SJSA1 (cell line): ENCODE results near the gene TAS2R41. TPM values are rescaled to one million over a fixed set of nuclear protein-coding genes. Genes with fewer than 3 reads are reported as not detected.

Experiments
- DNase-seq, 2 experiments: peaks; one replicate each; pipeline ENCODE4 v3.0.0-alpha.2; 2015 to 2020; ENCODE audit warnings: low spot score in 2 of 2, low read depth in 1 of 2
- H3K27ac ChIP-seq: fragments of 250-450 bp; sonication (Bioruptor Pico); 2 replicates; pipeline ENCODE4 v1.5.1; 2020; ENCODE audit warnings: mild to moderate bottlenecking, moderate library complexity
- H3K27me3 ChIP-seq: fragments of 250-450 bp; sonication (Bioruptor Pico); replicated peaks from 2 replicates; pipeline ENCODE4 v1.5.1; 2020; ENCODE audit warnings: mild to moderate bottlenecking, moderate library complexity
- H3K36me3 ChIP-seq: fragments of 250-450 bp; sonication (Bioruptor Pico); 2 replicates; pipeline ENCODE4 v1.5.1; 2020; ENCODE audit warnings: mild to moderate bottlenecking
- H3K4me1 ChIP-seq: fragments of 250-450 bp; sonication (Bioruptor Pico); replicated peaks from 2 replicates; pipeline ENCODE4 v1.6.1; 2021; ENCODE audit warnings: mild to moderate bottlenecking
- H3K4me3 ChIP-seq: fragments of 250-450 bp; sonication (Bioruptor Pico); 2 replicates; pipeline ENCODE4 v1.5.1; 2020; ENCODE audit warnings: mild to moderate bottlenecking
- H3K9me3 ChIP-seq: fragments of 250-450 bp; sonication (Bioruptor Pico); replicated peaks from 2 replicates; pipeline ENCODE4 v1.5.1; 2020; ENCODE audit warnings: mild to moderate bottlenecking
- total RNA-seq: library from RNA; depleted of rRNA; stranded (reverse); fragments of >200 nt; shearing (Covaris generic); gene quantifications from 2 replicates; pipeline ENCODE4 v1.2.3, GENCODE V29; 2014; rRNA removed

The TAS2R41 gene
- total RNA-seq, result not detected in 2 replicates

GRCh38 chr7:143477501-143478150 is at the start of gene TAS2R41:
Gene TAS2R41 (plus strand): TSS chr7:143477873. CDS start chr7:143477873, 0 bp downstream.
- Histone ChIP-seq H3K36me3 (no peaks in the 10 kb centered on the region), H3K4me1 (no peaks in the 10 kb centered on the region), H3K4me3 (no peak within 1 kb of the TSS), H3K9me3 (no peaks in the 10 kb centered on the region), H3K27me3 (0 out of 2 replicates have a peak, but pooled peaks cover 3% of the 10 kb centered on the region), H3K27ac (no peak within 1 kb of the TSS)
- no peak for DNase-seq

DNA sequence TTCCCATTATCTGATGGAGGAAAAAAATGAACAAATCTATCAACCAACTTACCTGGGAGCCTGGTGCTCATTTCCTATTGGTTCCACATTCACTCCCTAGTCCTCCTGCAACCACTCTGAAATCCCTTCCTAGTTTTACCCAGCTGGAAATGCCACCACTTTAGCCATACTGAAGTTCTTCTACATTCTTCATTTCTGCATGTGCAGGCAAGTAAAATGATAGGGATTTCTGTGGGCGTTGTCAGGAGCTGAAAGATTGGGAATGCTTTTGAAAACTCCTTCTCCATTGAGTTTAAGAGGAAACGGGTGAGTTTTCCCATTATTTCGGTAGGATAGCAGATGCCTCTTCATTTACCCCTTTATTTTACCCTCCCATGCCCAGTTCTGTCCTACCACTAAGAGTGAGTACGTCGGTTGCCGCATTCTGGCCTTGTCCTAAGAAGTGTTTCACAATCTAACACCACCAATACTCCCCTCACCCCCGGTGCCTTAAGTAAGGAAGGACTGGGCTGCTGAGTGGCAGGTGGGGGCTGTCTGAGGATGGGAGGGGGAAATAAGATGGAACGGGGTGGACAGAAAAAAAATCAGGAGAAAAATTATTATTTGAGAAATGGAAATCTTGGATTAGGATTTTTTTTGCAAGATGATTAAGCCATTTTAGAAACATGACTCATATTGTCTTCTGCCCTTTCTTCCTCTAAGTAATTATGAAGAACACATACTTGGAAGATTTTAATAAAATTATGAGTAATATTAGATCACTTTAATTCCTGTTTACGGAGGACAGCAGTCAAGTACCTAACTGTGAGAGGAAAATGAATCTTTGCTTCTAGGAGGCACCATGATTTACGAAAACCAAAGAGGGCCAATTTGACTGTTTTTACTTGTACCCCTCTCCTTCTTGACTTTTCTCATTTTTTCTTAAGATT is 47.6 kb upstream of the TAS2R41 start:
- H3K27ac ChIP-seq, result no peak overlapping the region
- H3K4me1 ChIP-seq, result no peaks in the 10 kb centered on the region
- no peak for DNase-seq
- no peak overlapping the region for H3K4me3 ChIP-seq
- no peaks in the 10 kb centered on the region for H3K36me3 ChIP-seq
- peaks cover 8% of the 10 kb centered on the region for H3K27me3 ChIP-seq
- no peaks in the 10 kb centered on the region for H3K9me3 ChIP-seq

DNA sequence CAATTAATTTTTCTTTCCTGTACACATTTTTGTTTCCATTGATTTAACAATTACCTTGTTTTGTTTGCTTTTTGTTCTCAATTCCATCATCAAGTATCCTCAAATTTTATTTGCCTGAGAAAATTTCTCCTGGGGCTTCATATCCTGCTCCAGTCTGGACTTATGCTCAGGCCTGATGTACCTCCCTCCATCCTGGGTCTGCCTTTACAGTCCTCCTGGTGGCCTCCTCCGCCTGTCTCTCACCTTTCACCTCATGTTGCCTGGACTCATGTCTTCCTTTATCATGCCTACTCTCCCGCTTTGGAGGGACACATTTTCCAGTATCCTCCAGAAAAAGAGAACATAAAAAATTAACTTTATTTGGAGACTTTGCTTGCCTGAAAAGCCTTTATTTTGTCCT is 46.6 kb upstream of the TAS2R41 start:
- Histone ChIP-seq H3K36me3 (no peaks in the 10 kb centered on the region), H3K9me3 (no peaks in the 10 kb centered on the region), H3K27ac (no peak overlapping the region), H3K27me3 (peaks cover 8% of the 10 kb centered on the region), H3K4me3 (no peak overlapping the region), H3K4me1 (no peaks in the 10 kb centered on the region)
- DNase-seq, result no peak

DNA sequence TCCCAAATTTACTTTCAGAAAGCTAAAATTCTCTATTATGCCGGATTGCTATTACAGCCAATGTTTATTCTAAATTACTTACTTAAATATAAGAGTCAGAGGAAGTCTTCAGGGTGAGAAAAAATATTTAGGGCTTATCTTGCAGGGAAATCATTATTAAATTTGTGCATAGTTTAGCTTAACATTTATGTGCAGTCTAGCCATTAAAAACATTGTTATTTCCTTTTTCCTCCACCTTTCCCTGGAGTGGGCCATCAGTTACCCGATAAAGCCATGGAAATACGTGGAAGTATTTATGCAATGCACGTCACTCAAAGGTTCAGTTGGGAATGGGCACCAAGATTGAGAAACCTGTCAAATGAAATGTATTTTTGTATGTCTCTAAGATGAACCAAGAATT is 43.9 kb upstream of the TAS2R41 start:
- no peak for DNase-seq
- H3K27me3 ChIP-seq, result peaks cover 8% of the 10 kb centered on the region
- H3K4me3 ChIP-seq, result no peak overlapping the region
- H3K27ac ChIP-seq, result no peak overlapping the region
- no peaks in the 10 kb centered on the region for H3K36me3 ChIP-seq
- H3K4me1 ChIP-seq, result no peaks in the 10 kb centered on the region
- H3K9me3 ChIP-seq, result no peaks in the 10 kb centered on the region

DNA sequence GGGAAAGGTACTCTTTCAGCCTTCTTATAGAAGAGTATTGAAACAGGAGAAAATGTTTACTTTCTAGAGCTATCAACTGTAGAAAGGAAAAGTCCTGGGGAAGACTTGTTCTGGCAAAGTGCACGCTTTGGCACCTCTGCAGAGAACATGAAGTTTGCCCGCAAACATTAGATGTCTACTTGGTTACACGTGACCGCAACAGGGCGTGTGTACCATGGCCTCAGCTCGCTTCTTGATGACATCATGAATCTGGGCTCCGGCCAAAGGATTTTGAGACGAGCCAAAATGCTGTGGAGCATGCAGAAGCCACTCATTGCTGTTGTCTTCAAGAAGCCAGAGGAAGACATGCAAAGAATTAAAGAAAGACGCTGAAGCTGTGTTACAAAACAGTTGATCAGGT is 43.0 kb upstream of the TAS2R41 start:
- Histone ChIP-seq H3K27me3 (peaks cover 8% of the 10 kb centered on the region), H3K27ac (no peak overlapping the region), H3K4me3 (no peak overlapping the region), H3K9me3 (no peaks in the 10 kb centered on the region), H3K36me3 (no peaks in the 10 kb centered on the region), H3K4me1 (no peaks in the 10 kb centered on the region)
- DNase-seq, result no peak

GRCh38 chr7:143435266-143435665 is 42.4 kb upstream of the TAS2R41 start:
- Histone ChIP-seq H3K36me3 (no peaks in the 10 kb centered on the region), H3K9me3 (no peaks in the 10 kb centered on the region), H3K27me3 (peaks cover 8% of the 10 kb centered on the region), H3K4me1 (no peaks in the 10 kb centered on the region), H3K4me3 (no peak overlapping the region), H3K27ac (no peak overlapping the region)
- no peak for DNase-seq

DNA sequence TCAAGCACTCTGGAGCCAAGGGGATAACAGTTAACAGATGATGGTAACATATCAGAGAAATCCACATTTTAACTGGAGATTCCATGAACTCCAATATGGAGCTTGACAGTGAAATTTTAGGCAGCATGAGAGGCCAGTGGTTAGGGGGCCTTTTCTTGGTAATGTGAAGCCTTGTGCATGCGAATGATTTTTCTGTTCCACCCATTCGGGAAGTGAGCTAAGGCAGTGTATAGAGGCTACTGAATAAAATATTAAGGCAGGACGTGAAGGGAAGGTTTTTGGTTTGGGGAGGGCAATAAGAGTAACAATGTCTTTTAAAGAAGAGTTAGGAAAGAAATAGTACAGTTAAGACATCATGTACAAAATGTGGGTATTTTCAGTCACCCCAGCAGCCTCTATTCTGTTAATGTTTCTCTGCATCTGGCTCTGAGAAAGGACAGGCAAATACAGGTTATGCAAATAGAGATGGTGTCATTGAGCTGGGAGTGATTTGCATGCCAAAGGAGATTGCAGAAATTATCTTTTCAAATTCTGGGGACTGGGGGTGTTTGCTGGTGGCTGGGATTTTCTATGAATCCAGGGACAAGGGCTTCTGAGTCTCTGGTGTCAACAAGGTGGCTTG is 41.2 kb upstream of the TAS2R41 start:
- Histone ChIP-seq H3K27ac (no peak overlapping the region), H3K4me1 (no peaks in the 10 kb centered on the region), H3K36me3 (no peaks in the 10 kb centered on the region), H3K4me3 (no peak overlapping the region), H3K27me3 (peaks cover 8% of the 10 kb centered on the region), H3K9me3 (no peaks in the 10 kb centered on the region)
- no peak for DNase-seq

- Histone ChIP-seq H3K27me3 (peaks cover 5% of the 10 kb centered on the region), H3K27ac (no peak overlapping the region), H3K4me1 (no peaks in the 10 kb centered on the region), H3K4me3 (no peak overlapping the region), H3K36me3 (no peaks in the 10 kb centered on the region), H3K9me3 (no peaks in the 10 kb centered on the region)
- no peak for DNase-seq
These were observed 40.1 kb upstream of the TAS2R41 start for GRCh38 chr7:143437578-143437977.

DNA sequence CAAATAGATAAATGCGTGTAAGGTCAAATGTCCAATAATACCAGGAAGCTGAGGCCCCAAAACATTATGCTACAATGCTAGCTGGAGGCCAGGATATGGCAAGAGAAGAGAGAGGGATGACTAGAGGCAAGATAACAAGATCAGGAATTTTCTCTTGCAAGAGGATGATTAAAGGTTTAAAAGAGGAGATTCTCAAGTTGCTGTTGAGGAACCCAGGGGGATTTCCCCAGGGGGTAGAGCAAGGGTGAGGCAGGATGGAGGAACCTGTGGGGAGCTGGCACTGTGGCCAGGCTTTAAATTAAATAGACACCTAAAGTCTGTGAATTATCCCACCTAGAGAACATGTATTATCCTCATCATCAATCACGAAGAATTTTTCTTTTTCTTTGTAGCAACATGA is 37.8 kb upstream of the TAS2R41 start:
- Histone ChIP-seq H3K4me3 (no peak overlapping the region), H3K27me3 (no peaks in the 10 kb centered on the region; the same call in none of the 2 replicates), H3K4me1 (no peaks in the 10 kb centered on the region), H3K36me3 (no peaks in the 10 kb centered on the region), H3K27ac (no peak overlapping the region), H3K9me3 (no peaks in the 10 kb centered on the region)
- no peak for DNase-seq

- Histone ChIP-seq H3K36me3 (no peaks in the 10 kb centered on the region), H3K9me3 (no peaks in the 10 kb centered on the region), H3K27me3 (peaks cover 10% of the 10 kb centered on the region), H3K4me3 (no peak within 1 kb of the TSS), H3K27ac (no peak within 1 kb of the TSS), H3K4me1 (no peaks in the 10 kb centered on the region)
- no peak for DNase-seq
These were observed 34.5 kb upstream of the TAS2R41 start, which contains the start of gene TAS2R60 for GRCh38 chr7:143443153-143443552. Gene TAS2R60 (plus strand): TSS chr7:143443453. CDS start chr7:143443453, 0 bp downstream.

DNA sequence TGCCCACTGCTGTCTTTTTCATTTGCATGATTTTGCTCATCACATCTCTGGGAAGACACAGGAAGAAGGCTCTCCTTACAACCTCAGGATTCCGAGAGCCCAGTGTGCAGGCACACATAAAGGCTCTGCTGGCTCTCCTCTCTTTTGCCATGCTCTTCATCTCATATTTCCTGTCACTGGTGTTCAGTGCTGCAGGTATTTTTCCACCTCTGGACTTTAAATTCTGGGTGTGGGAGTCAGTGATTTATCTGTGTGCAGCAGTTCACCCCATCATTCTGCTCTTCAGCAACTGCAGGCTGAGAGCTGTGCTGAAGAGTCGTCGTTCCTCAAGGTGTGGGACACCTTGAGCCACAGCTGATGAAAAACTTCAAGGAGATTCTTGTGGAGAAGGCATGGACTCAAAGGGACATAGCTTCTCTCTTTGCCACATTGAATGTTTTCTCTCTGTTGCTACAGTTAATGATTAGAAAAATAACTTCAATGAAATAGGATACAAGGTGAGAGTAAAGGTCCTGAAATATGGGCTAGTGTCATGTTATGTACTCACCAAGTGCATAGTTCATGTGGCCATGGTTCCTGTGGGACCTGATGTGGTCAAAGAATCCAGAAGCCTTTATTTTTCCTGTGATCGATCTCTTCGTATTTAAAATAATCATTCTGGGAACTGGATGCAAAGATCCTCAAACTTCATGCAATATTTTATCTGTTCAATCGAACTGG is 33.5 kb upstream of the TAS2R41 start:
- Histone ChIP-seq H3K4me3 (no peak overlapping the region), H3K9me3 (no peaks in the 10 kb centered on the region), H3K4me1 (no peaks in the 10 kb centered on the region), H3K36me3 (no peaks in the 10 kb centered on the region), H3K27ac (no peak overlapping the region), H3K27me3 (peaks cover 10% of the 10 kb centered on the region)
- DNase-seq, result no peak

DNA sequence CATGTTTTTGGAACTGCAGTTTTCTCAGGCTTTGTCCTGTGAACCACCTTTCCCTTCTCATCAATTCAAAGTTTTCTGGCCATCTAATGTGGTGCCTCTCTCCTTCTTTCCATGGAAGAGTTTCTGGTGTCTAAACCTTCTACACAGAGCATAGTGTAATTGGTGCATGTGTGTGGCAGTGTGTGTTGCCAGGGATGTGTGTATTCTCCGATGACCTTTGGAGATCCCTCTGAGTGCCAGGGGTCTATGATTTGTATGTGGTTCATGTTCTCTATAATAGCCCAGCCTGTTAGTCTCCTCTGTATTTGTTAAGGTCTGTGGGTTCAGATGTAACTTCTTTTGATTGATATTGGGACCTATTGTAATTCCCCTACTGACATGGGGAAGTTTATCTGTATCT is 32.9 kb upstream of the TAS2R41 start:
- Histone ChIP-seq H3K27ac (no peak overlapping the region), H3K4me1 (no peaks in the 10 kb centered on the region), H3K27me3 (peaks cover 10% of the 10 kb centered on the region), H3K4me3 (no peak overlapping the region), H3K36me3 (no peaks in the 10 kb centered on the region), H3K9me3 (no peaks in the 10 kb centered on the region)
- DNase-seq, result no peak

DNA sequence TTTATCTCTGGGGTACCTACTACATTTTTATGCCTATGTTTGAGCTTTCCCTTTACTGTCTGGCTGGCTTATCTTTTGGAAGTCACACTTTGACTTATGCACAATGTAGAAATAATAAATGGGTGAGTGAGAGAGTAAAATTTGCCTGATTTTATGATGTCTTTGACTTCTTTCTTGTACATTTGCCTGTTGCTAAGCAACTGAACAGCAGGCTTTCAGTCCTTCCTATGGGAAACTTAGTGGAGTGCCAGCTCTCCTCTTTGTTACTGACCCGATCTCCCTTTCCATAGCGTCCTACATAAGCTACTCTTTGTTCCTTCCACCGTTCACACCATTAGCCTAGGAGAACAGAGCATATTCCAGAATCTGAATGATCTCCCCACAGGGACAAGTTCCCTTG is 30.2 kb upstream of the TAS2R41 start:
- Histone ChIP-seq H3K4me3 (no peak overlapping the region), H3K9me3 (no peaks in the 10 kb centered on the region), H3K27ac (no peak overlapping the region), H3K4me1 (no peaks in the 10 kb centered on the region), H3K36me3 (no peaks in the 10 kb centered on the region), H3K27me3 (peaks cover 10% of the 10 kb centered on the region)
- no peak for DNase-seq
